ENCODE results near the gene AARS2. TPM values are rescaled to one million over a fixed set of nuclear protein-coding genes. Genes with fewer than 3 reads are reported as not detected.

AARS2 gene
- total RNA-seq, 1 experiment from 2014 or later: 21.7 TPM

DNA sequence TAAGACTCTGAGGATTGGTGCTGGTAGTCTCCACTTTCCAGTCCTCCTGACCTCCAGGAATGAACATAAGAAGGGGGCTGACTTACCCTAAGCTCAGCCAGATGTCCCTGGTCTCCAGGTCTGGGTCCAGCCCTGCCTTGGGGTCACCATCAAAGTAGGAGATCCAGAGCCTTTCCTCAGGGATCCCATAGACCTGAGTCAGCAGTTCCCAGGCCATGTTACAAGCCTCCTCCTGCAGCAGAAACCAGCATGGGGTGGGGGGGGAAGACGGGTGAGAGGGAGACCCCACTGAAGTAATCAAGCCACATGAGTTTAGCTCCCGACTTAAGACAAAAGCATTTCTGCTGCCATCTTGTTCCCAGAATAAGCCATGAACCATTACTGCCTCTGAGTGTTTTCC is 1.8 kb downstream of the AARS2 start:
- Mint-ChIP-seq H3K9me3 (no peaks in the 10 kb centered on the region), H3K4me1 (peaks cover 12 to 14% of the 10 kb centered on the region in 2 experiments), H3K27ac (peak overlapping the region in 1 of 3 experiments; percentile 56; a peak in 1 of 7 replicates), H3K36me3 (ENCODE audit: insufficient read depth in 1 of 3, low read depth in 3 of 3) (peaks cover 20 to 54% (median 47%) of the 10 kb centered on the region in 3 experiments), H3K27me3 (ENCODE audit: low read depth) (no peaks in the 10 kb centered on the region; the same call in 1 of the 2 replicates), H3K4me3 (peak overlapping the region; percentile 92 to 95; a peak in 3 of 5 replicates)
- TF ChIP-seq, protein P1, sequence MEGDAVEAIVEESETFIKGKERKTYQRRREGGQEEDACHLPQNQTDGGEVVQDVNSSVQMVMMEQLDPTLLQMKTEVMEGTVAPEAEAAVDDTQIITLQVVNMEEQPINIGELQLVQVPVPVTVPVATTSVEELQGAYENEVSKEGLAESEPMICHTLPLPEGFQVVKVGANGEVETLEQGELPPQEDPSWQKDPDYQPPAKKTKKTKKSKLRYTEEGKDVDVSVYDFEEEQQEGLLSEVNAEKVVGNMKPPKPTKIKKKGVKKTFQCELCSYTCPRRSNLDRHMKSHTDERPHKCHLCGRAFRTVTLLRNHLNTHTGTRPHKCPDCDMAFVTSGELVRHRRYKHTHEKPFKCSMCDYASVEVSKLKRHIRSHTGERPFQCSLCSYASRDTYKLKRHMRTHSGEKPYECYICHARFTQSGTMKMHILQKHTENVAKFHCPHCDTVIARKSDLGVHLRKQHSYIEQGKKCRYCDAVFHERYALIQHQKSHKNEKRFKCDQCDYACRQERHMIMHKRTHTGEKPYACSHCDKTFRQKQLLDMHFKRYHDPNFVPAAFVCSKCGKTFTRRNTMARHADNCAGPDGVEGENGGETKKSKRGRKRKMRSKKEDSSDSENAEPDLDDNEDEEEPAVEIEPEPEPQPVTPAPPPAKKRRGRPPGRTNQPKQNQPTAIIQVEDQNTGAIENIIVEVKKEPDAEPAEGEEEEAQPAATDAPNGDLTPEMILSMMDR (conservative IDR thresholded peaks at IDR 0.05): no peak
- Histone ChIP-seq H3T11ph (ENCODE audit: low read length) (no peak overlapping the region), H2BK5ac (ENCODE audit: insufficient read length, low read length) (no peak overlapping the region), H4K8ac (replicated peaks; ENCODE audit: insufficient read length, low read depth, low read length) (no peak overlapping the region), H3K27ac (ENCODE audit: insufficient read length, low read depth, low read length) (no peak overlapping the region), H3K4me1 (ENCODE audit: insufficient read depth, low read length) (no peaks in the 10 kb centered on the region), H2BK15ac (ENCODE audit: low read depth, low read length) (no peak overlapping the region), H4K91ac (ENCODE audit: insufficient read length, low read depth, low read length) (no peak overlapping the region), H2BK20ac (ENCODE audit: low read depth, low read length, poor library complexity, severe bottlenecking) (no peak overlapping the region), H4K20me1 (ENCODE audit: control insufficient read depth, insufficient read depth, insufficient read length) (no peaks in the 10 kb centered on the region), H3K79me1 (ENCODE audit: insufficient read depth, low read depth, low read length, poor library complexity, severe bottlenecking) (peaks cover 5% of the 10 kb centered on the region), H4K5ac (ENCODE audit: insufficient read length, low read depth, low read length) (no peak overlapping the region), H2BK120ac (ENCODE audit: low read depth, low read length, poor library complexity, severe bottlenecking) (no peak overlapping the region), H2AFZ (ENCODE audit: low read length) (no peak overlapping the region), H3K9ac (ENCODE audit: extremely low read depth, insufficient read length, low read length) (no peak overlapping the region), H2AK5ac (ENCODE audit: insufficient read length, low read length) (no peak overlapping the region), H3K14ac (ENCODE audit: insufficient read depth, low read length) (no peak overlapping the region), H3K27me3 (ENCODE audit: insufficient read depth, low read length) (peaks cover 2% of the 10 kb centered on the region; the same call in 1 of the 2 replicates), H3K23me2 (ENCODE audit: insufficient read length, low read depth, low read length, poor library complexity, severe bottlenecking) (peaks cover 4% of the 10 kb centered on the region), H3K56ac (ENCODE audit: insufficient read length, low read depth, low read length) (no peak overlapping the region), H3K18ac (ENCODE audit: insufficient read length, low read depth, low read length) (no peak overlapping the region), H3K23ac (ENCODE audit: insufficient read length, low read depth, low read length) (no peak overlapping the region), H3K4ac (ENCODE audit: low read depth, low read length) (no peak overlapping the region), H2BK12ac (ENCODE audit: insufficient read length, low read depth, low read length) (no peak overlapping the region), H3K79me2 (ENCODE audit: insufficient read depth, low read length) (peaks cover 6% of the 10 kb centered on the region; the same call in 1 of the 2 replicates), H3K4me2 (ENCODE audit: insufficient read depth, insufficient read length, low read length) (no peak overlapping the region), H3K9me3 (ENCODE audit: control insufficient read depth, low read depth, low read length) (no peaks in the 10 kb centered on the region)
- DNase-seq: no peak
- no CpG with 5 or more reads among the region's 2 CpGs for WGBS (ENCODE audit: extremely low coverage, insufficient read length, low lambda C conversion rate)

Data from H9 (cell line).